GM12878 (cell line): ENCODE data around the gene FXYD6.

Experiments used
- CHD2 ChIP-seq: IDR thresholded peaks from 2 replicates; pipeline ENCODE4 v1.6.1; 2011; ENCODE audit warnings: low read depth, low read length, improper control_type of control experiment, borderline replicate concordance
- POLR2A ChIP-seq: IDR thresholded peaks from 2 replicates; pipeline ENCODE4 v1.6.1; 2011; ENCODE audit warnings: low read depth, mild to moderate bottlenecking, low read length
- RCOR1 ChIP-seq: conservative IDR thresholded peaks from 2 replicates; pipeline ENCODE4 v1.6.1; 2012; ENCODE audit warnings: low read depth, low read length, improper control_type of control experiment
- SREBF2 ChIP-seq: IDR thresholded peaks from 2 replicates; pipeline ENCODE4 v1.6.1; 2012; ENCODE audit warnings: mild to moderate bottlenecking, low read length
- TARDBP ChIP-seq: IDR thresholded peaks from 2 replicates; pipeline ENCODE4 v1.6.1; 2016; ENCODE audit warnings: borderline replicate concordance
- YY1 ChIP-seq: IDR thresholded peaks from 2 replicates; pipeline ENCODE4 v1.6.1; 2011; ENCODE audit warnings: low read depth, mild to moderate bottlenecking, low read length
- ZNF24 ChIP-seq: fragments of 450-650 bp; IDR thresholded peaks from 2 replicates; pipeline ENCODE4 v1.6.1; 2017; ENCODE audit warnings: antibody characterized with exemption, mild to moderate bottlenecking
- ZNF622 ChIP-seq: fragments of 450-650 bp; IDR thresholded peaks from 2 replicates; pipeline ENCODE4 v1.6.1; 2017; ENCODE audit warnings: mild to moderate bottlenecking, inconsistent platforms
- TF ChIP-seq, protein P1 (sequence below), 3 experiments: IDR thresholded peaks in 2 of 3; conservative IDR thresholded peaks in 1 of 3; 2 replicates each; pipeline ENCODE4 v1.5.1; 2011; ENCODE audit warnings: low read depth in 3 of 3, low read length in 3 of 3, mild to moderate bottlenecking in 3 of 3, control low read depth in 2 of 3, moderate library complexity in 2 of 3, inconsistent platforms in 1 of 3, mixed read lengths in 1 of 3; ENCODE audit not compliant: control insufficient read depth in 2 of 3, insufficient read depth in 1 of 3; ENCODE audit errors: extremely low read depth in 1 of 3
- TF ChIP-seq, protein P2 (sequence below): IDR thresholded peaks from 2 replicates; pipeline ENCODE4 v1.6.1; 2012; ENCODE audit warnings: low read depth, low read length, improper control_type of control experiment
- TF ChIP-seq, protein P3 (sequence below): IDR thresholded peaks from 2 replicates; pipeline ENCODE4 v1.6.1; 2011; ENCODE audit warnings: mild to moderate bottlenecking, low read depth, low read length, moderate library complexity; ENCODE audit not compliant: insufficient replicate concordance
- TF ChIP-seq, protein P4 (sequence below): IDR thresholded peaks from 2 replicates; pipeline ENCODE4 v1.6.1; 2012; ENCODE audit warnings: mild to moderate bottlenecking, low read depth, low read length

DNA sequence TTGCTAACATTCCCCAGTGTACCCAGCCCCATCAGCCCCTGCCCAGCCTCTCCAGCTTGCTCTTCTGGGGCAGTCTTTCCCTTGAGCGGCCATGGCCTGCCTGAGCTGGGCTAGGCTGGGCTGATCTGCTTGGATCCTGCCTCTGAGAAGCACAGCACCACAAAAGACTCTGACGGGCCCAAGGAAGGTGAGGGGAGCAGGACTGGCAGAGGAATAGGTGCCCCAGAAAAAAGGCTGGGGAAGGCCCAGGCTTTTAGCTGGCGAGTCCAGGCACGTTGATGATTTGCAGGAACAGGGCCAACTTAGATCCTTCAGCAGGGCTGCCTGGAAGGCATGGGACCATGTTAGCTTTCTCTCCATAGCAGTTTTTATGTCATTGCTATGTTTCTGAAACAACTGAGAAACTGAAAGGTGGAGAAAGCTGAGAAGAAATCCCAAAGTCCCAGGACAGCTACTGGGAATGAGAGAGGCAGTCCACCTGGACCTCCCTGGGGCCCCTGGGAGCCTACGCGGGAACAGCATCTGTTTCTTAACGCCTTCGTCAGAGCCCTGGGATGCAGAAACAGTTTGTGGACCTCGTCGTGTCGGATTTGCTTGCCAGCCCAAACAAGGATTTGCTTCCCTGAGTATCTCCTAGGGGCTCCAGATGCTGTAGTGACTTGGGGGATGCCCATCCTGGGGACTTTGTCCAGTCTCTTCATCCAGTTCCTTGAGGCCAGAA, 24.4 kb upstream of the FXYD6 start:
- TF ChIP-seq, protein P1, sequence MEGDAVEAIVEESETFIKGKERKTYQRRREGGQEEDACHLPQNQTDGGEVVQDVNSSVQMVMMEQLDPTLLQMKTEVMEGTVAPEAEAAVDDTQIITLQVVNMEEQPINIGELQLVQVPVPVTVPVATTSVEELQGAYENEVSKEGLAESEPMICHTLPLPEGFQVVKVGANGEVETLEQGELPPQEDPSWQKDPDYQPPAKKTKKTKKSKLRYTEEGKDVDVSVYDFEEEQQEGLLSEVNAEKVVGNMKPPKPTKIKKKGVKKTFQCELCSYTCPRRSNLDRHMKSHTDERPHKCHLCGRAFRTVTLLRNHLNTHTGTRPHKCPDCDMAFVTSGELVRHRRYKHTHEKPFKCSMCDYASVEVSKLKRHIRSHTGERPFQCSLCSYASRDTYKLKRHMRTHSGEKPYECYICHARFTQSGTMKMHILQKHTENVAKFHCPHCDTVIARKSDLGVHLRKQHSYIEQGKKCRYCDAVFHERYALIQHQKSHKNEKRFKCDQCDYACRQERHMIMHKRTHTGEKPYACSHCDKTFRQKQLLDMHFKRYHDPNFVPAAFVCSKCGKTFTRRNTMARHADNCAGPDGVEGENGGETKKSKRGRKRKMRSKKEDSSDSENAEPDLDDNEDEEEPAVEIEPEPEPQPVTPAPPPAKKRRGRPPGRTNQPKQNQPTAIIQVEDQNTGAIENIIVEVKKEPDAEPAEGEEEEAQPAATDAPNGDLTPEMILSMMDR (IDR thresholded peaks at IDR 0.05 in 2 of 3, conservative IDR thresholded peaks at IDR 0.05 in 1 of 3; ENCODE audit: control insufficient read depth in 2 of 3, extremely low read depth in 1 of 3, insufficient read depth in 1 of 3, low read depth in 3 of 3, low read length in 3 of 3) = no peak
- TF ChIP-seq TARDBP (no peak), YY1 (no peak), ZNF24 (no peak), RCOR1 (no peak), POLR2A (no peak), SREBF2 (no peak), ZNF622 (no peak), CHD2 (no peak)
- TF ChIP-seq, protein P2, sequence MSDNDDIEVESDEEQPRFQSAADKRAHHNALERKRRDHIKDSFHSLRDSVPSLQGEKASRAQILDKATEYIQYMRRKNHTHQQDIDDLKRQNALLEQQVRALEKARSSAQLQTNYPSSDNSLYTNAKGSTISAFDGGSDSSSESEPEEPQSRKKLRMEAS = no peak
- TF ChIP-seq, protein P3, sequence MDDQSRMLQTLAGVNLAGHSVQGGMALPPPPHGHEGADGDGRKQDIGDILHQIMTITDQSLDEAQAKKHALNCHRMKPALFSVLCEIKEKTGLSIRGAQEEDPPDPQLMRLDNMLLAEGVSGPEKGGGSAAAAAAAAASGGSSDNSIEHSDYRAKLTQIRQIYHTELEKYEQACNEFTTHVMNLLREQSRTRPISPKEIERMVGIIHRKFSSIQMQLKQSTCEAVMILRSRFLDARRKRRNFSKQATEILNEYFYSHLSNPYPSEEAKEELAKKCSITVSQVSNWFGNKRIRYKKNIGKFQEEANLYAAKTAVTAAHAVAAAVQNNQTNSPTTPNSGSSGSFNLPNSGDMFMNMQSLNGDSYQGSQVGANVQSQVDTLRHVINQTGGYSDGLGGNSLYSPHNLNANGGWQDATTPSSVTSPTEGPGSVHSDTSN = no peak
- TF ChIP-seq, protein P4, sequence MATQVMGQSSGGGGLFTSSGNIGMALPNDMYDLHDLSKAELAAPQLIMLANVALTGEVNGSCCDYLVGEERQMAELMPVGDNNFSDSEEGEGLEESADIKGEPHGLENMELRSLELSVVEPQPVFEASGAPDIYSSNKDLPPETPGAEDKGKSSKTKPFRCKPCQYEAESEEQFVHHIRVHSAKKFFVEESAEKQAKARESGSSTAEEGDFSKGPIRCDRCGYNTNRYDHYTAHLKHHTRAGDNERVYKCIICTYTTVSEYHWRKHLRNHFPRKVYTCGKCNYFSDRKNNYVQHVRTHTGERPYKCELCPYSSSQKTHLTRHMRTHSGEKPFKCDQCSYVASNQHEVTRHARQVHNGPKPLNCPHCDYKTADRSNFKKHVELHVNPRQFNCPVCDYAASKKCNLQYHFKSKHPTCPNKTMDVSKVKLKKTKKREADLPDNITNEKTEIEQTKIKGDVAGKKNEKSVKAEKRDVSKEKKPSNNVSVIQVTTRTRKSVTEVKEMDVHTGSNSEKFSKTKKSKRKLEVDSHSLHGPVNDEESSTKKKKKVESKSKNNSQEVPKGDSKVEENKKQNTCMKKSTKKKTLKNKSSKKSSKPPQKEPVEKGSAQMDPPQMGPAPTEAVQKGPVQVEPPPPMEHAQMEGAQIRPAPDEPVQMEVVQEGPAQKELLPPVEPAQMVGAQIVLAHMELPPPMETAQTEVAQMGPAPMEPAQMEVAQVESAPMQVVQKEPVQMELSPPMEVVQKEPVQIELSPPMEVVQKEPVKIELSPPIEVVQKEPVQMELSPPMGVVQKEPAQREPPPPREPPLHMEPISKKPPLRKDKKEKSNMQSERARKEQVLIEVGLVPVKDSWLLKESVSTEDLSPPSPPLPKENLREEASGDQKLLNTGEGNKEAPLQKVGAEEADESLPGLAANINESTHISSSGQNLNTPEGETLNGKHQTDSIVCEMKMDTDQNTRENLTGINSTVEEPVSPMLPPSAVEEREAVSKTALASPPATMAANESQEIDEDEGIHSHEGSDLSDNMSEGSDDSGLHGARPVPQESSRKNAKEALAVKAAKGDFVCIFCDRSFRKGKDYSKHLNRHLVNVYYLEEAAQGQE = no peak
